ENCODE measurements around the gene KCNN3. TPM values are rescaled to one million over a fixed set of nuclear protein-coding genes. Genes with fewer than 3 reads are reported as not detected.

KCNN3 gene
- total and polyA plus RNA-seq, 2 of the 8 experiments (the other 6 are each of a cell fraction or from before 2014, with no cell fraction given) = 2.8 to 3.7 TPM

DNA sequence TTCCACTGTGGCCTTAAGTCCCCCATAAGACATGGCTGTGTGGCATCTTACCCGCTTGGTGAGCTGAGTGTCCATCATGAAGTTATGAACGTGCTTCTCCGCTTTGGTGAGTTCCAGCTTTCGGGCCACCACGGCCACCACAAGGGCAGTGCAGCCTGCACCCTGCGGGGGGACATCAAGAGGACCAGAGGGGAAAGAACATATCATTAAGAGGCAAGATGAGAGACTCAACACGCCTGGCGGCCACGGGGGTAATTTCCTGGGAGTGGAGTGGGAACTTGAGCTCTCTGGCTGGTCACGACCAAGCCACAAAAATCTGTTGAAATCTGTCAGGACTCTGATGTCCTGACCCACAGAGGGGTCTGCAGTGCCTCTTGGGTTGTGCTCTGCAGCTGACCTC, 144.2 kb downstream of the KCNN3 start:
- no peaks in the 10 kb centered on the region for H4K20me1 ChIP-seq (replicated peaks in 1 of 2; ENCODE audit: control insufficient read depth in 1 of 2, insufficient read depth in 2 of 2, low read length in 2 of 2)
- H3K27ac ChIP-seq (ENCODE audit: low read depth, low read length) = no peak overlapping the region
- H4K5ac ChIP-seq (ENCODE audit: insufficient read length, low read depth, low read length) = no peak overlapping the region
- no peak overlapping the region for H4K91ac ChIP-seq (replicated peaks; ENCODE audit: insufficient read length, low read length)
- H3K4me2 ChIP-seq (ENCODE audit: insufficient read depth in 1 of 2, low read depth in 2 of 2, low read length in 2 of 2) = no peak overlapping the region
- H2BK5ac ChIP-seq (ENCODE audit: low read depth, low read length) = no peak overlapping the region
- H3K18ac ChIP-seq (ENCODE audit: extremely low read depth, low read length) = no peak overlapping the region
- no peak overlapping the region for H3K4me3 ChIP-seq (ENCODE audit: extremely low read depth in 1 of 4, insufficient read depth in 2 of 4, low read depth in 3 of 4, low read length in 4 of 4)
- POLR2A ChIA-PET (ENCODE audit: partially characterized antibody) = no interaction called here
- no peaks in the 10 kb centered on the region for H3K79me1 ChIP-seq (ENCODE audit: low read depth, low read length)
- H2AFZ ChIP-seq (ENCODE audit: low read length) = no peak overlapping the region
- no peak overlapping the region for H2BK20ac ChIP-seq (ENCODE audit: low read length)
- H3K9me3 ChIP-seq (ENCODE audit: insufficient read depth in 2 of 2, low read depth in 1 of 2, low read length in 1 of 2) = no peaks in the 10 kb centered on the region
- H3K79me2 ChIP-seq (ENCODE audit: control insufficient read depth in 1 of 2, insufficient read depth in 2 of 2, low read length in 2 of 2) = no peaks in the 10 kb centered on the region
- H3K23ac ChIP-seq (ENCODE audit: insufficient read length) = no peak overlapping the region
- peaks cover 3 to 14% (median 6%) of the 10 kb centered on the region in 4 experiments; a peak in 6 of 7 replicates for H3K4me1 ChIP-seq (replicated peaks in 1 of 4; ENCODE audit: control insufficient read depth in 3 of 4, insufficient read depth in 4 of 4, low read length in 3 of 4)
- CTCF ChIA-PET (ENCODE audit: partially characterized antibody) = interaction anchor here (0.8 to 3.0 kb wide), 5 partner anchors 18 to 234 kb away, joined by 3 to 14 read pairs (median 5); no protein-coding TSS in a partner anchor
- no peak overlapping the region for H4K8ac ChIP-seq (ENCODE audit: extremely low read depth, insufficient read depth, low read length)
- H2BK15ac ChIP-seq (ENCODE audit: low read length) = no peak overlapping the region
- no peak overlapping the region for H3K56ac ChIP-seq (replicated peaks; ENCODE audit: insufficient read length, low read depth, low read length)
- H3K36me3 ChIP-seq (ENCODE audit: control insufficient read depth in 2 of 4, insufficient read depth in 4 of 4, low read length in 3 of 4) = no peaks in the 10 kb centered on the region
- FAIRE-seq (no peak), DNase-seq (ENCODE audit: low read depth in 1 of 2, low spot score in 2 of 2) (no peak)
- H3K14ac ChIP-seq (ENCODE audit: insufficient read length) = no peak overlapping the region
- no peaks in the 10 kb centered on the region for H3K23me2 ChIP-seq (ENCODE audit: low read depth, low read length)
- no peak overlapping the region for H3K9ac ChIP-seq (replicated peaks in 1 of 4; ENCODE audit: extremely low read depth in 1 of 4, low read depth in 3 of 4, low read length in 3 of 4)
- no peak overlapping the region for H2AK5ac ChIP-seq (ENCODE audit: low read depth, low read length)
- no peak overlapping the region for H2BK120ac ChIP-seq (replicated peaks; ENCODE audit: low read depth, low read length)
- H3K27me3 ChIP-seq (replicated peaks in 1 of 4; ENCODE audit: control insufficient read depth in 3 of 4, extremely low read depth in 1 of 4, insufficient read depth in 3 of 4, low read length in 3 of 4) = no peaks in the 10 kb centered on the region
- no peak overlapping the region for H2BK12ac ChIP-seq (ENCODE audit: low read depth, low read length)
- WGBS, 2 experiments (ENCODE audit: extremely low coverage in 1 of 2, insufficient coverage in 1 of 2, insufficient read length in 1 of 2, insufficient replicate concordance in 2 of 2, low coverage in 1 of 2, low lambda C conversion rate in 2 of 2, missing lambda C conversion rate in 1 of 2) = 92% methylated on average over 10 of the region's 10 CpGs; no CpG with 5 or more reads in 1 of the 2 experiments
- H3K4ac ChIP-seq (replicated peaks; ENCODE audit: insufficient read length, low read depth, low read length) = no peak overlapping the region
- TF ChIP-seq POLR2AphosphoS5 (IDR thresholded peaks at IDR 0.05; ENCODE audit: low read depth, low read length) (no peak), SIN3A (conservative IDR thresholded peaks at IDR 0.05 in 1 of 2, IDR thresholded peaks at IDR 0.05 in 1 of 2; ENCODE audit: low read depth in 1 of 2, low read length in 2 of 2) (no peak), EZH2 (IDR thresholded peaks at IDR 0.05; ENCODE audit: low read depth, low read length, severe bottlenecking) (no peak), RBBP5 (IDR thresholded peaks at IDR 0.05; ENCODE audit: borderline replicate concordance, low read depth, low read length) (no peak), RAD21 (IDR thresholded peaks at IDR 0.05 in 1 of 2, conservative IDR thresholded peaks at IDR 0.05 in 1 of 2; ENCODE audit: low read depth in 2 of 2, low read length in 2 of 2) (no peak), POU5F1 (IDR thresholded peaks at IDR 0.05; ENCODE audit: low read depth, low read length) (no peak), CBX5 (IDR thresholded peaks at IDR 0.05; ENCODE audit: low read depth, low read length) (no peak), SIRT6 (IDR thresholded peaks at IDR 0.05; ENCODE audit: low read length) (no peak), NRF1 (IDR thresholded peaks at IDR 0.05; ENCODE audit: low read depth, low read length) (no peak), SP1 (IDR thresholded peaks at IDR 0.05; ENCODE audit: low read depth, low read length) (no peak), SP2 (IDR thresholded peaks at IDR 0.05; ENCODE audit: low read length) (no peak), MAFK (IDR thresholded peaks at IDR 0.05; ENCODE audit: low read depth, low read length) (no peak), BRCA1 (IDR thresholded peaks at IDR 0.05; ENCODE audit: low read depth, low read length) (no peak)
- TF ChIP-seq, protein P1, sequence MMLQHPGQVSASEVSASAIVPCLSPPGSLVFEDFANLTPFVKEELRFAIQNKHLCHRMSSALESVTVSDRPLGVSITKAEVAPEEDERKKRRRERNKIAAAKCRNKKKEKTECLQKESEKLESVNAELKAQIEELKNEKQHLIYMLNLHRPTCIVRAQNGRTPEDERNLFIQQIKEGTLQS (IDR thresholded peaks at IDR 0.05; ENCODE audit: insufficient read depth, low read depth, low read length) = no peak
